Neural progenitor cell (in vitro differentiated cells): ENCODE results near the gene PHF10. TPM values are rescaled to one million over a fixed set of nuclear protein-coding genes. Genes with fewer than 3 reads are reported as not detected.

Experiments
- DNase-seq: peaks from one replicate; pipeline ENCODE4 v3.0.0-alpha.2; 2016; ENCODE audit warnings: low spot score
- H2AFZ ChIP-seq: fragments of 200-600 bp; sonication (generic); replicated peaks from 2 replicates; pipeline ENCODE4 v1.6.1; 2016; ENCODE audit warnings: antibody characterized with exemption
- H3F3A ChIP-seq: fragments of 200-600 bp; sonication (generic); 2 replicates; pipeline ENCODE4 v1.6.1; 2016; ENCODE audit warnings: antibody characterized with exemption, low read depth
- H3K27ac ChIP-seq: fragments of 200-600 bp; sonication (generic); 2 replicates; pipeline ENCODE4 v1.5.1; 2016; ENCODE audit warnings: mild to moderate bottlenecking
- H3K27me3 ChIP-seq: fragments of 200-600 bp; sonication (generic); 2 replicates; pipeline ENCODE4 v1.6.1; 2016; ENCODE audit warnings: mild to moderate bottlenecking, moderate library complexity
- H3K36me3 ChIP-seq: fragments of 200-600 bp; sonication (generic); 2 replicates; pipeline ENCODE4 v1.5.1; 2016
- H3K4me1 ChIP-seq: fragments of 200-600 bp; sonication (generic); 2 replicates; pipeline ENCODE4 v1.6.1; 2016; ENCODE audit warnings: mixed run types
- H3K4me2 ChIP-seq: fragments of 200-600 bp; sonication (generic); 2 replicates; pipeline ENCODE4 v1.6.1; 2016
- H3K4me3 ChIP-seq: fragments of 200-600 bp; sonication (generic); 2 replicates; pipeline ENCODE4 v1.5.1; 2016
- H3K79me2 ChIP-seq: fragments of 200-600 bp; sonication (generic); 2 replicates; pipeline ENCODE4 v1.6.1; 2016; ENCODE audit warnings: low read depth
- H3K9ac ChIP-seq: fragments of 200-600 bp; sonication (generic); 2 replicates; pipeline ENCODE4 v1.6.1; 2016
- H3K9me3 ChIP-seq: fragments of 200-600 bp; sonication (generic); 2 replicates; pipeline ENCODE4 v1.5.1; 2016; ENCODE audit warnings: low read depth
- H4K20me1 ChIP-seq: fragments of 200-600 bp; sonication (generic); 2 replicates; pipeline ENCODE4 v1.6.1; 2016; ENCODE audit warnings: low read depth
- H3K27ac Mint-ChIP-seq: 3 replicates; pipeline ENCODE4 v1.8.0; 2021; ENCODE audit warnings: mixed read lengths
- H3K27me3 Mint-ChIP-seq: 2 replicates; pipeline ENCODE4 v1.8.0; 2022; ENCODE audit warnings: low read depth, mild to moderate bottlenecking, inconsistent platforms, moderate library complexity, mixed read lengths; ENCODE audit not compliant: insufficient read depth
- H3K36me3 Mint-ChIP-seq: 3 replicates; pipeline ENCODE4 v1.8.0; 2021; ENCODE audit warnings: mixed read lengths
- H3K4me1 Mint-ChIP-seq: 3 replicates; pipeline ENCODE4 v1.8.0; 2021; ENCODE audit warnings: mixed read lengths
- H3K4me3 Mint-ChIP-seq: 3 replicates; pipeline ENCODE4 v1.8.0; 2021; ENCODE audit warnings: mild to moderate bottlenecking, moderate library complexity, mixed read lengths
- H3K9me3 Mint-ChIP-seq: 3 replicates; pipeline ENCODE4 v1.8.0; 2020; ENCODE audit warnings: mixed read lengths
- EZH2 ChIP-seq: fragments of 200-600 bp; sonication (generic); IDR thresholded peaks from 2 replicates; pipeline ENCODE4 v1.6.1; 2017; ENCODE audit warnings: antibody characterized with exemption, mild to moderate bottlenecking, moderate library complexity
- EZH2phosphoT487 ChIP-seq: fragments of 200-600 bp; sonication (generic); IDR thresholded peaks from 2 replicates; pipeline ENCODE4 v1.6.1; 2017; ENCODE audit warnings: antibody characterized with exemption
- total RNA-seq: library from RNA; depleted of rRNA; stranded (reverse); fragments of >200 nt; gene quantifications from 2 replicates; pipeline ENCODE4 v1.2.3, GENCODE V29; 2015; ENCODE audit warnings: low replicate concordance
- TF ChIP-seq, protein P1 (sequence below): fragments of 200-600 bp; sonication (generic); IDR thresholded peaks from 2 replicates; pipeline ENCODE4 v1.5.1; 2017; ENCODE audit warnings: antibody characterized with exemption, mild to moderate bottlenecking

The PHF10 gene
- total RNA-seq, 1 donor from 2014 or later = 43.0 TPM

DNA sequence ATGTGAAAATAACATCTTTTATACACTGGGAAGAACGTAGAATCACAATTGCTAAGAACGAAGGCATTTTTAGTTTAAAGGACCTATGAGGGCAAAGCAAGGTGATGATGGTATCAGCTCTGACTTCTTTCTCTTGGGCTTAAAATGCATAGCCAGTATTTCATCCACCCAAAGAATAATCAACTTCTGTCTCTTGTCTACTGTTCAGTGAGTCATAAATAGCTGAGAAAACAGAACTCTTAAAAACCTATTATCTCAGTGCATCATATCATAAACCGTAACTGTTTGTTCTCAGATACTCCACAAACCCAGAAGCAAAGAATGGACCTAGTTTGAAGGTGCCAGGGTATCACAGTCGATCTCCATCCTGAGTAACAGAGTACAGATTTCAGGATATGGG is 5.2 kb downstream of the PHF10 start:
- Mint-ChIP-seq H3K9me3 (no peaks in the 10 kb centered on the region), H3K36me3 (peaks cover 11% of the 10 kb centered on the region), H3K4me3 (no peak overlapping the region), H3K27me3 (peaks cover 3% of the 10 kb centered on the region), H3K27ac (no peak overlapping the region), H3K4me1 (peaks cover 14% of the 10 kb centered on the region)
- no peak overlapping the region for H3K4me2 ChIP-seq
- H3K79me2 ChIP-seq = peaks cover 67% of the 10 kb centered on the region
- H3K4me3 ChIP-seq = no peak overlapping the region
- H3K9me3 ChIP-seq = no peaks in the 10 kb centered on the region
- H3F3A ChIP-seq = peaks cover 12% of the 10 kb centered on the region
- peaks cover 19% of the 10 kb centered on the region for H3K36me3 ChIP-seq
- no peak overlapping the region for H3K27ac ChIP-seq
- no peaks in the 10 kb centered on the region for H3K27me3 ChIP-seq
- H3K4me1 ChIP-seq = peaks cover 20% of the 10 kb centered on the region
- no peak overlapping the region for H2AFZ ChIP-seq
- DNase-seq = no peak
- H3K9ac ChIP-seq = no peak overlapping the region
- peaks cover 48% of the 10 kb centered on the region for H4K20me1 ChIP-seq
- TF ChIP-seq EZH2phosphoT487 = no peak
- TF ChIP-seq EZH2 = no peak
- TF ChIP-seq, protein P1, sequence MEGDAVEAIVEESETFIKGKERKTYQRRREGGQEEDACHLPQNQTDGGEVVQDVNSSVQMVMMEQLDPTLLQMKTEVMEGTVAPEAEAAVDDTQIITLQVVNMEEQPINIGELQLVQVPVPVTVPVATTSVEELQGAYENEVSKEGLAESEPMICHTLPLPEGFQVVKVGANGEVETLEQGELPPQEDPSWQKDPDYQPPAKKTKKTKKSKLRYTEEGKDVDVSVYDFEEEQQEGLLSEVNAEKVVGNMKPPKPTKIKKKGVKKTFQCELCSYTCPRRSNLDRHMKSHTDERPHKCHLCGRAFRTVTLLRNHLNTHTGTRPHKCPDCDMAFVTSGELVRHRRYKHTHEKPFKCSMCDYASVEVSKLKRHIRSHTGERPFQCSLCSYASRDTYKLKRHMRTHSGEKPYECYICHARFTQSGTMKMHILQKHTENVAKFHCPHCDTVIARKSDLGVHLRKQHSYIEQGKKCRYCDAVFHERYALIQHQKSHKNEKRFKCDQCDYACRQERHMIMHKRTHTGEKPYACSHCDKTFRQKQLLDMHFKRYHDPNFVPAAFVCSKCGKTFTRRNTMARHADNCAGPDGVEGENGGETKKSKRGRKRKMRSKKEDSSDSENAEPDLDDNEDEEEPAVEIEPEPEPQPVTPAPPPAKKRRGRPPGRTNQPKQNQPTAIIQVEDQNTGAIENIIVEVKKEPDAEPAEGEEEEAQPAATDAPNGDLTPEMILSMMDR = no peak

DNA sequence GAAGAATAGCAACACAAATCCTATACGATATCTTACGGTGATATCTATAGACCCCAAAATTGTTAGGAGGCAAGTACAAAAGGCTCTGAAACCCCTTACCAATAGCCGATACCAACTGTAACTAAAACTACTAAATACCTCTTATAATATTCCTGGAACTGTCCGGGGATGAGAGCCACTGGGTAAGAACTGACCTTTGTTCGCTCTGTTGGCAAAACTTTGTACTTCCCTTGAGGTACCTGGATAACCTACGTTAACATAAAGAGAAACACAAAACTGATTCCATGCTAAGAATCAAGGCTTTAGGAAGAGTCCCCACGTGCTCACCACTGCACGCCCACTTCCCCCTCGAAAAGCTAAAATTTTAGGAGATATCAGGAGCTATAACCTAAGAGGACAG is 9.7 kb downstream of the PHF10 start:
- H3K4me1 Mint-ChIP-seq = no peaks in the 10 kb centered on the region
- no peaks in the 10 kb centered on the region for H3K4me1 ChIP-seq

DNA sequence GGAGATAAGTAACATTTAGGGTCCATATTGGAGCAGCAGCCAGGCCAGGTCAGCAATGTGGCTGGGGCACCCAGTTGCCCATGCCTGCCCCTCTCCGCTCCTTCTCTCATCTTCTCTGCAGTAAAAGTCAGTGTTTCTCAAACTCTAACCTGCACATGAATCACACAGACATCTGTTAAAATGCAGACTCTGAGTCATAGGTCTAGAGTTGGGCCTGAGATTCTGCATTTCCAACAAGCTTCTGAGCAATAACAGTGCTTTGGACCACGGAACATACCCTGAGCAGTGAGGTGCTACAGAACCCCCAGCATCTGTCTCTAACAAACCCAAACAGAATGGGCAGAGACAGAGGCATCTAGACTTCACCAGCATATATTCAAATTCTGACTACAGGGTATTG is 10.1 kb downstream of the PHF10 start:
- no peak for DNase-seq
- TF ChIP-seq, protein P1 = no peak
- no peak for TF ChIP-seq EZH2
- TF ChIP-seq EZH2phosphoT487 = no peak
- Mint-ChIP-seq H3K36me3 (peaks cover 16% of the 10 kb centered on the region), H3K27me3 (peaks cover 2% of the 10 kb centered on the region), H3K4me3 (no peak overlapping the region), H3K4me1 (no peaks in the 10 kb centered on the region), H3K27ac (no peak overlapping the region), H3K9me3 (no peaks in the 10 kb centered on the region)
- H2AFZ ChIP-seq = no peak overlapping the region
- no peak overlapping the region for H3K27ac ChIP-seq
- H3K79me2 ChIP-seq = peaks cover 23% of the 10 kb centered on the region
- H3K4me1 ChIP-seq = no peaks in the 10 kb centered on the region
- no peaks in the 10 kb centered on the region for H3K27me3 ChIP-seq
- H3K36me3 ChIP-seq = peaks cover 25% of the 10 kb centered on the region
- no peak overlapping the region for H3K4me2 ChIP-seq
- H3K4me3 ChIP-seq = no peak overlapping the region
- peaks cover 5% of the 10 kb centered on the region for H3F3A ChIP-seq
- H4K20me1 ChIP-seq = peaks cover 10% of the 10 kb centered on the region
- no peaks in the 10 kb centered on the region for H3K9me3 ChIP-seq
- no peak overlapping the region for H3K9ac ChIP-seq

More for the DNA sequence above, 9.7 kb downstream of the PHF10 start:
- H3K27me3 ChIP-seq = no peaks in the 10 kb centered on the region
- no peak for DNase-seq
- H3K9me3 ChIP-seq = no peaks in the 10 kb centered on the region
- Mint-ChIP-seq H3K27me3 (peaks cover 2% of the 10 kb centered on the region), H3K9me3 (no peaks in the 10 kb centered on the region), H3K27ac (no peak overlapping the region), H3K36me3 (peaks cover 16% of the 10 kb centered on the region), H3K4me3 (no peak overlapping the region)
- no peak overlapping the region for H2AFZ ChIP-seq
- TF ChIP-seq EZH2 (no peak), EZH2phosphoT487 (no peak)
- TF ChIP-seq, protein P1 = no peak
- H3K4me2 ChIP-seq = no peak overlapping the region
- H3K9ac ChIP-seq = no peak overlapping the region
- peaks cover 5% of the 10 kb centered on the region for H3F3A ChIP-seq
- H3K79me2 ChIP-seq = peaks cover 27% of the 10 kb centered on the region
- no peak overlapping the region for H3K4me3 ChIP-seq
- no peak overlapping the region for H3K27ac ChIP-seq
- H3K36me3 ChIP-seq = peaks cover 25% of the 10 kb centered on the region
- H4K20me1 ChIP-seq = peaks cover 12% of the 10 kb centered on the region
